Fibroblast of skin of right quadriceps (primary cell): ENCODE measurements around the gene POU4F1.

ENCODE experiments used
- DNase-seq: peaks from one replicate; pipeline ENCODE4 v3.0.0-alpha.2; 2013

Gene POU4F1

GRCh38 chr13:78606471-78607408, 3.4 kb upstream of the POU4F1 start:
- DNase-seq, result no peak

- no peak for DNase-seq
These were observed 1.6 kb upstream of the POU4F1 start for GRCh38 chr13:78604782-78605611.

GRCh38 chr13:78602561-78603239, 652 bp downstream of the POU4F1 start:
- DNase-seq, result no peak

DNA sequence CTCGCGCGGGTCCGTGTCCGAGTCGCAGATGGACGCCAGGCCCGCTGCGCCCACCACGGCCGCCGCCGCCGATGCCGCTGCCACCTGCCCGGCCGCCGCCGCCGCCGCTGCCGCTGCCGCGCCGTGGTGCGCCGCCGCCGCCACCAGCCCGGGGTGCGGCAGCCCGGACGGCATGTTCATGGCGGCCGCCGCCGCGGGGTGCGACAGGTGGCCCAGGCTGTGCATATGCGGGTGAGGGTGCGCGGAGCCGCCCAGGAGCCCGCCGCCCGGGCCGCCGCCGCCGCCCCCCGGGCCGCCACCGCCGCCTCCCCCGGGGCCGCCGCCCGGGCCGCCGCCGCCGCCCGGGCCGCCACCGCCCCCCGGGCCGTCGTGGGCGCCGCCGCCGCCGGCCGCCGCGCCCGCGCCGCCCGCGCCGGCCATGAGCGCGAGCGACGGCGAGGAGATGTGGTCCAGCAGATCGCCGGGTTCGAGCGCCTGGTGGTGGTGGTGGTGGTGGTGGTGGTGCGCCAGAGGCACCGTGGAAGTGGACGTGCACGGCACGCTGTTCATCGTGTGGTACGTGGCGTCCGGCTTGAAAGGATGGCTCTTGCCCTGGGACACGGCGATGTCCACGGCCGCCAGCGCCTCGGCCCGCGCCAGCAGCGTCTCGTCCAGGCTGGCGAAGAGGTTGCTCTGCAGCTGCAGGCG, 1.3 kb downstream of the POU4F1 start:
- DNase-seq, result no peak

DNA sequence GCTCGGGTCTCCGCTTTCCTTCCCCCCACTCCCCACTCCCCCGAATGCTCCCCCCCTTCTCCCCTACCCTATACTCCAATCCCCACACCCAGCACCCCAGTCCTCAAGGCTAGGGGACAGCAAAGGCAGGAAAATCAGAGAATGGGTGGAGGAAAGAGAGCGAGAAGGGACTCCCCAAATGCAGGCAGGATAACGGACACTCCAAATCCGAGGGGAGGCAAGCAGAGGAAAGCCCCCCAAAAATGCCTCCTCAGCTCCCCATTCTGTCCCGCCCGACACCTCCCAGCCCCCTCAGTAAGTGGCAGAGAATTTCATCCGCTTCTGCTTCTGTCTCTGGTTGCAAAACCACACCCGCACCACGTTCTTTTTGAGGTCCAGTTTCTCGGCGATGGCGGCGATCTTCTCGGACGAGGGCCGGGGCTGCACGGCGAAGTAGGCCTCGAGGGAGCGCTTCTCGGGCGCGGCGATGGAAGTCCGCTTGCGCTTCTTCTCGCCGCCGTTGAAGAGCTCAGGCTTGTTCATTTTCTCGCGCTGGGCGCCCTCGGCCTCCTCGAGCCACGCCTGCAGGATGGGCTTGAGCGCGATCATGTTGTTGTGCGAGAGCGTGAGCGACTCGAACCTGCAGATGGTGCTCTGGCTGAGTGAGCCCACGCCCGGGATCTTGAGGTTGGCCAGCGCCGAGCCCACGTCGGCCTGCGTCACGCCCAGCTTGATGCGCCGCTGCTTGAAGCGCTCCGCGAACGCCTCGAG, 2.1 kb downstream of the POU4F1 start:
- DNase-seq, result no peak

DNA sequence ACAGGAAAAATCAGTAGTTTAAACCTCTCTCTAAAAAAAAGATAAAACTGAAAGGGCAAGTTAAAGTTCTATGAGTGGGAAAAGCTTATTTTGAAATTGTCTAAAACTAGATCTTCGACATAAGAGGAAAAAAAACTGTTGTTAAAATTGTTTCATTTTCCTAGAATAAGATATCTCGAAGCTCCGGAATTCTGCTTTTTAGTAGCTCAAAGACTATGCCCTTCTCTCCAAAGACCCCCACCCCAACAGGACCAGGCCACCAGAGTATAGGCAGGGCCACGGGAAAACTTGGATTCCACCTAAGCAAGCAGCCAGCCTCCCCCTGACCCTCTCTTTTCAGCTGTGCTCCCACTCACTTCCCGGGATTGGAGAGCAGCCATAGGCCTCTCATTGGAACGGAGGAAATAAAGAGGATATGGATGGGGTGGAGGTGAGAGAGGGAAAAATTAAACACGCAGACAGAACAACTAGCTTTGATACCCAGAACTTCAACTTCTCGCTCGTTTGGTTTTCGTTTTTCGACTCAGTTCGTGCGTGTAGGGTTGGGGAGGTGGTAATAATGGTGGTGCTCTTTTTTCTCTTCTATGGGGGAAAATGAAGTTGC, 3.0 kb downstream of the POU4F1 start:
- DNase-seq, result no peak

GRCh38 chr13:78599645-78600279, 3.6 kb downstream of the POU4F1 start:
- DNase-seq, result no peak

DNA sequence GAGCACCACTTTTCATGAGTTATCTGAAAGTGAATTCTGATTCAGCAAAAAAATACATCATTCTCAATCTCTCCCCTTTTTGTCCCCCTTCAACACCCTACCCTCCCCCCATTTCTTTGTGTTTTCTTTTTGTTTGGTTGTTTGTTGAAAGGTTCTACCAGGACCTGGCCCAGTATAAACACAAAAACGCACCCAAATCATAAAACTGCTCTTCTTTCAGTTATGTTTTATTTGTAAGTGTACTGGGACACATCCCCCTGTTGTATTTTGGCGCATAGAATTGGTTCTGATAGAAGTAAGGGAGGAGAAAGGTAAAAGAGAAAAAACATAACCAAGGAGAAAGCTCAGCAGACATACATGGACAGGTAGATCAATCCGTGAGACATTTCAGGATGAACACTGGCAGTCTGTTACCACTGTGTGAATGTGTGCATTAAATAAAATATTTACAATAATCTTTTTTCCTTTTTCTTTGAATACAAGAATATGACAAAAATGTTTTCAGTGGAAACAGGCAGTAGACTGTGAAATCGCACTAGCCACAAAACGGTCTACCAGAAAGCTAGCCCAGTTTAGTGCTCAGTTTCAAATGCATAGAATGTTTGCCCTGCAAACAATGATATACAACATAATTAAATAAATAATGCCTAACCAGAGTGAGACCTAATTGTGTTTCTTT, 4.2 kb downstream of the POU4F1 start:
- no peak for DNase-seq

DNA sequence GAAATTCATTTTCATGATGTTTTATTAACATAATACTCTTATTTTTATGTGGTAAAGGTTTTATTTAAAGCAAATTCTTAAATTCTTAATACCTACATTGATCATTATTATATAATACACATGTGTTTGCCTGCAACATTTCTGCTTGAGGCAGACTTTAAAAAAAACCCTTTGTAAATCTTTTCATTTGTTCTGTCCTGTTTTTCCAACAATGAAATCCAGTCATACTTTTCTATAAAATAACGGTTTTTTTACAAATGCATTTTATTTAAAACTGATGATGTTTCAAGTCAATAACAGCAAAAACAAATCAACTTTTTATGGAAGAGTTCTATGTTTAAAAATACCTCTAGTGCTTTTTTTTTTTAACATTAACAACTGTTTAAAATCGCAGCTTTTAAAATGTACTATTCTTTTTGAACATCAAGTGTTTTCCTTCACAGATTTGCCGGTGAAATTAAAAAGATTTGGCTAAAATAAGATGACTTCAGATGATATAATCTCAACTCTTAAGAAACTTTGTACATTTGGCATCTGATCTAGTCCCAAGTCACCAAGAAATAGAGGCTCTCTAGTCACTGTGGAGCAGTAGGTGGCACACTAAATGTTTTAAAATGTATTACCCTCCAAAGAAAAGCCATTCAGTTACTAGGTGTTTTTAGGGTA, 5.1 kb downstream of the POU4F1 start:
- no peak for DNase-seq

DNA sequence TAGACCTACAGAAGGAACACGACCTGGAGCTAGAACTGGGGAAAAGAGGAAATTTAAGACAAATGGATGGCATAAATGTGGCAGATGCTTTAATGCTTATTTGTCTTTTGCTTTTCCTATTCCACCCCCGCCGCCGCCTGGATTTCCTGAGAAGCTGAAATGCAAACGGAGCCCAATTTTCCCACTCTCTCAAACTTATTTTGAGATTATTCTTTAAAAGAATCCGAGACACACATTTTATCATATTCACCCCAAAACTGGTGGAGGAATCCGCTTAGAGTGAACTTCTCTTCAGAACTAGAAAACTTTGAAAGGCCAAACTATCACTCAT, 5.8 kb downstream of the POU4F1 start:
- no peak for DNase-seq

GRCh38 chr13:78596736-78597601, 6.4 kb downstream of the POU4F1 start:
- DNase-seq, result no peak

- no peak for DNase-seq
These were observed 7.0 kb downstream of the POU4F1 start for GRCh38 chr13:78596399-78596735.

DNA sequence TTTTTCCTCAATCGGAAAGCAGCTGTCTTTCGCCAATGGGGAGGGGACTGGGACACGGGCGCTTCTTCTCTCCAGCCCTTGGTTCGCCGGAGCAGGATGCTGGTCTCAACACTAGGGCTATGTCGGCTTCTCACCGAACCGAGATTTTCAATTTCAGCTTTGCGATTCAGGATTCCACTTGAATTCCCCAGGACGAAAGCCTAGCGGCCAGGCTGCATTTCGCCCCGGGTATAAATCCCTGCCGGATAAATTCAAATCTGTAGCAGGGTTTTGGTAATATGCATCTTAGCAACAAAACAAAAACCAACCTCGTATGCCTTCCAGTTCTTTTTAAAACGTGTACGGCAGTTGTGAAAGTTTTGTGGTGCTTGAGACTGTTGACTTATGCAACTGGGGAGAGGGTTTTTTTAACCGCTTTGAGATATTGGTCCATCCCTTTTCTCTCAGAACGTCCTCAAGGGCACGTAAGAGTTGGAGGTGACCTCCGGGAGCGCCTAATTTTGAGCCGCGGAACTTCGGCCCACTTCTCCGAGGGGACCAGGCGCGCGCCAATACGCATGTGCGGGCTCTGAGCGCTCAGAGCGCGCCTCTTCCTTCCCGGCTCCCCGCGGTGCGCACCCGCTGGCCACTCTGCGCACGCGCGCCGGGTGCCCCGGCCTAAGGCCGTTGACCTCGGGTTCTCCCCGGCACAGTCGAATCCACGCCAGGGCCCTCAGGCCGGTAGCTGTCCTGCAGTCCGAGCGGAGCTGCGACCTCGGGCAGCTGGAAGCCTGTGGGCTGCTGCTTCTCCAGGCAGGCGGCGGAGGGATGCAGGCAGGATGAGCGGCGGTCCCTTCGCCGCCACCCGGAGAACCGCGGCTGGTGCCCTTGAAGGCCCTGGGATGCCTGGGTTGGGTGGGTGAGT, 7.6 kb downstream of the POU4F1 start:
- no peak for DNase-seq

GRCh38 chr13:78594456-78594975, 8.8 kb downstream of the POU4F1 start:
- DNase-seq, result no peak

DNA sequence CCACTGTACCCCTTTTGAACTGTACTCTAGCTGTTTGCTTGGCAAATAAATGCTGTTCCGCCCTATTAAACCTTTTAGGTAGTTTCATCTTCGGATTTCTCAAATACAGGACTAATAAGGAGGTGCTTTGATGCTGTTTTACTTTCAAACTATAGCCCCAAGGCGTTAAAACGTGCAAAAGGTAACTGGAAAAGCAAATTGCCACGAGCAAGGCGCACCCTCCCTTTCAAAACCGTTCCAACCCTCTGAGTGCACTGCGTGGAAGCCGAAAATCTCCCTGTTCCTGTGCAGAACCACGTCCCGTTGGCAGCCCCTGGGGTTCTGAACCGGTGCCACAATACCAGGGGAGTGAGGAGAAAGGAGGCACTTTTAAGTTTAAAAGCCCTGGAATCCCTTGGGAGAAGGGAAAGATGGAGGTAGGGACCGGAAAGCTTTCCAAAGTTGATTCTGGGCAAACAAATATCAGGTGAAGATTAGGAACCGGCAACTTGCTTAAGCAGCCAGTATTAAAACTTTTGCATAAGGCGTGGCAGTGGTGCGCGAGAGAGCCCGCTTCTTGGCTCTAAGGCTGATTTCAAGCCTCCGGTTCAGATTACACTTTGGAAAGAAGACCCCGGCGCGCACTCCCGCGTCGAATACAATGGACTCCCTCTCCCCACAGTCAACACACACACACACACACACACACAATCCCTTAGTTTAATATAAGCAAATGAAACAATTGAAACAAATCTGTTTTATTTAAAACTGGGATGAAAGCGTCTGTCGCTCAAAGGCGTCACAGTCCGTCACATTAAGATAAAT, 9.5 kb downstream of the POU4F1 start:
- DNase-seq, result no peak

GRCh38 chr13:78593129-78593528, 10.2 kb downstream of the POU4F1 start:
- no peak for DNase-seq

GRCh38 chr13:78592584-78592983, 10.8 kb downstream of the POU4F1 start:
- no peak for DNase-seq
